SU-DHL-6 (cell line): ENCODE data around the gene CYTL1.
"Not testable (repeated sequence)": the region's sequence is repeated elsewhere in the genome, so short reads cannot be mapped to it uniquely, and the experiment has no call there.

ENCODE experiments used
- H2AFZ ChIP-seq: fragments of 200-600 bp; sonication (generic); 2 replicates; pipeline ENCODE4 v1.6.1; 2014; ENCODE audit warnings: low read depth, mild to moderate bottlenecking, moderate library complexity, mixed read lengths, antibody characterized with exemption, low read length; ENCODE audit not compliant: severe bottlenecking
- H3F3A ChIP-seq: fragments of 200-600 bp; shearing (Covaris generic); 2 replicates; pipeline ENCODE4 v1.6.0; 2016; ENCODE audit warnings: antibody characterized with exemption, mild to moderate bottlenecking; ENCODE audit not compliant: insufficient read depth
- H3K27ac ChIP-seq: fragments of 200-600 bp; sonication (generic); 2 replicates; pipeline ENCODE4 v1.5.1; 2016; ENCODE audit warnings: low read depth, mild to moderate bottlenecking, low read length, moderate library complexity, mixed read lengths
- H3K27me3 ChIP-seq: fragments of 200-600 bp; sonication (generic), shearing (Covaris generic); 2 replicates; pipeline ENCODE4 v1.6.0; 2014; ENCODE audit warnings: mild to moderate bottlenecking, low read length
- H3K36me3 ChIP-seq: fragments of 200-600 bp; sonication (generic); 2 replicates; pipeline ENCODE4 v1.6.1; 2014; ENCODE audit warnings: mild to moderate bottlenecking, low read length, mixed read lengths
- H3K4me2 ChIP-seq: fragments of 300-600, 200-600 bp; shearing (Covaris generic), sonication (generic); 2 replicates; pipeline ENCODE4 v1.6.0; 2014; ENCODE audit warnings: low read length, low read depth, mild to moderate bottlenecking; ENCODE audit not compliant: poor library complexity, severe bottlenecking
- H3K4me3 ChIP-seq: fragments of 200-600 bp; sonication (generic); 2 replicates; pipeline ENCODE4 v1.5.1; 2014; ENCODE audit warnings: antibody characterized with exemption, low read length, mild to moderate bottlenecking, mixed read lengths; ENCODE audit not compliant: insufficient read depth, poor library complexity, severe bottlenecking
- H3K79me2 ChIP-seq: fragments of 200-600 bp; sonication (generic); 2 replicates; pipeline ENCODE4 v1.6.1; 2014; ENCODE audit warnings: mild to moderate bottlenecking, low read length, moderate library complexity; ENCODE audit not compliant: insufficient read depth
- H3K9ac ChIP-seq: fragments of 200-600 bp; sonication (generic); 2 replicates; pipeline ENCODE4 v1.7.0; 2014; ENCODE audit warnings: mild to moderate bottlenecking, low read length
- H3K9me2 ChIP-seq: fragments of 200-600 bp; sonication (generic); replicated peaks from 2 replicates; pipeline ENCODE4 v1.6.1; 2014; ENCODE audit warnings: low read length; ENCODE audit not compliant: insufficient read depth
- H3K9me3 ChIP-seq: fragments of 200-600 bp; sonication (generic); 2 replicates; pipeline ENCODE4 v1.6.1; 2014; ENCODE audit warnings: low read length, mixed read lengths; ENCODE audit not compliant: insufficient read depth
- H4K20me1 ChIP-seq: fragments of 200-600 bp; sonication (generic); 2 replicates; pipeline ENCODE4 v1.6.1; 2014; ENCODE audit warnings: low read depth, mild to moderate bottlenecking, antibody characterized with exemption, low read length, moderate library complexity, mixed read lengths
- EZH2phosphoT487 ChIP-seq: fragments of 200-600 bp; sonication (generic), shearing (Covaris generic); conservative IDR thresholded peaks from 2 replicates; pipeline ENCODE4 v1.6.1; 2018; ENCODE audit warnings: mild to moderate bottlenecking, antibody characterized with exemption, low read length, moderate library complexity, mixed read lengths
- TF ChIP-seq, protein P1 (sequence below): fragments of 200-600 bp; sonication (generic); IDR thresholded peaks from one replicate; pipeline ENCODE4 v1.5.1; 2017; ENCODE audit warnings: antibody characterized with exemption, mild to moderate bottlenecking, low read length, moderate library complexity; ENCODE audit not compliant: insufficient read depth, poor library complexity, severe bottlenecking

The CYTL1 gene

DNA sequence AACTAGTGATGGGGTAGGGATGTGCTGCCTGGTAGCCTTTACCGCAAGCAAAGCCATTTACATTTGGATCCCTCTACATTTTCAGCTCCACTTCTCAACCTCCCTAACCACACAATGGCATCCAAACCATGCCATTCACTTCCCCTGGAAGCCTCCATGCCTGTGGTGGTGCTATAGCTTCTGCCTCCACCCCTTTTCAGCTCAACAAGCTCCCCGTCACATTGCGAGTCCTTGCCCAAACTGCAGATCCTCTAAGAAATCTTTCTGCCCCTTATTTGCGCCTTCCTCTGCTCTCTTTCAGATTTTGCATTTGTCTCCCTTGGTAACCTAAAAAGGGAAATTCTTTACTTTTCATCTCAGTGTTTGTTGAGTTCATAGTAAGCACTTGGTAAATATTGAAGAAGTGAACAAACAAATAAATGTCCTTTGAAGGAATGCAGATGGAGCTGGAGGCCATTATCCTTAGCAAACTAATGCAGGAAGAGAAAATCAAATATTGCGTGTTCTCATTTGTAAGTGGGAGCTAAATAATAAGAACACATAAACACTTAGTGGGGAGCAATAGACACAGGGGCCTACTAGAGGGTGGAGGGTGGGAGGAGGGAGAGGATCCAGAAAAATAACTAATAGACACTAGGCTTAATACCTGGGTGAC lies 6.9 kb downstream of the CYTL1 start:
- no peaks in the 10 kb centered on the region for H3F3A ChIP-seq
- H3K4me2 ChIP-seq: no peak overlapping the region
- no peak overlapping the region for H3K9ac ChIP-seq
- H3K9me2 ChIP-seq: no peaks in the 10 kb centered on the region
- H3K27me3 ChIP-seq: no peaks in the 10 kb centered on the region
- no peaks in the 10 kb centered on the region for H3K36me3 ChIP-seq
- no peak overlapping the region for H3K27ac ChIP-seq
- no peaks in the 10 kb centered on the region for H4K20me1 ChIP-seq
- no peaks in the 10 kb centered on the region for H3K79me2 ChIP-seq
- no peak overlapping the region for H3K4me3 ChIP-seq
- H3K9me3 ChIP-seq: no peaks in the 10 kb centered on the region
- H2AFZ ChIP-seq: no peak overlapping the region
- TF ChIP-seq EZH2phosphoT487: no peak
- TF ChIP-seq, protein P1, sequence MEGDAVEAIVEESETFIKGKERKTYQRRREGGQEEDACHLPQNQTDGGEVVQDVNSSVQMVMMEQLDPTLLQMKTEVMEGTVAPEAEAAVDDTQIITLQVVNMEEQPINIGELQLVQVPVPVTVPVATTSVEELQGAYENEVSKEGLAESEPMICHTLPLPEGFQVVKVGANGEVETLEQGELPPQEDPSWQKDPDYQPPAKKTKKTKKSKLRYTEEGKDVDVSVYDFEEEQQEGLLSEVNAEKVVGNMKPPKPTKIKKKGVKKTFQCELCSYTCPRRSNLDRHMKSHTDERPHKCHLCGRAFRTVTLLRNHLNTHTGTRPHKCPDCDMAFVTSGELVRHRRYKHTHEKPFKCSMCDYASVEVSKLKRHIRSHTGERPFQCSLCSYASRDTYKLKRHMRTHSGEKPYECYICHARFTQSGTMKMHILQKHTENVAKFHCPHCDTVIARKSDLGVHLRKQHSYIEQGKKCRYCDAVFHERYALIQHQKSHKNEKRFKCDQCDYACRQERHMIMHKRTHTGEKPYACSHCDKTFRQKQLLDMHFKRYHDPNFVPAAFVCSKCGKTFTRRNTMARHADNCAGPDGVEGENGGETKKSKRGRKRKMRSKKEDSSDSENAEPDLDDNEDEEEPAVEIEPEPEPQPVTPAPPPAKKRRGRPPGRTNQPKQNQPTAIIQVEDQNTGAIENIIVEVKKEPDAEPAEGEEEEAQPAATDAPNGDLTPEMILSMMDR: no peak

DNA sequence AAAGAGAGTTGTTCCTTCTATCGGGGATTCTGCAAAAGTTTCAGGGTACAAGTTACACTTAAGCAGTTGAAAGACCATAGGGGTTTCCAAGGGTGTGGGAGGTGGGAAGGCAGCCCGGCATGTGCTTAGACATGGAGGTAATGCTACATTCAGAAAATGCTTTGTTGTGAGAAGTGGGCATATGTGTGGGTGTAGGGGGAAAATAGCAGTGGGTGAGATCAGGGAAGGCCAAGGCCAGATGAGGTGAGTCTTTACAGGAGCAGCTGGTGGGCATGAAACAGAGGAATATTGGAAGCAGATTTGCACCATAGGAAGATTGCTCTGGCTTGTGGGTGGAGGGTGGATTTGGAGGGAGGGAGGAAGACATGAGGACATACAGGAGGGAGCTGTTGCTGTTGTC lies 8.3 kb downstream of the CYTL1 start:
- H3K9me3 ChIP-seq: no peaks in the 10 kb centered on the region
- H3K27me3 ChIP-seq: no peaks in the 10 kb centered on the region
- TF ChIP-seq EZH2phosphoT487: no peak
- TF ChIP-seq, protein P1: no peak
- H3K4me3 ChIP-seq: no peak overlapping the region
- H4K20me1 ChIP-seq: no peaks in the 10 kb centered on the region
- H3K79me2 ChIP-seq: no peaks in the 10 kb centered on the region
- no peak overlapping the region for H2AFZ ChIP-seq
- H3K27ac ChIP-seq: no peak overlapping the region
- no peak overlapping the region for H3K4me2 ChIP-seq
- no peaks in the 10 kb centered on the region for H3K36me3 ChIP-seq
- no peaks in the 10 kb centered on the region for H3K9me2 ChIP-seq
- no peaks in the 10 kb centered on the region for H3F3A ChIP-seq
- no peak overlapping the region for H3K9ac ChIP-seq

DNA sequence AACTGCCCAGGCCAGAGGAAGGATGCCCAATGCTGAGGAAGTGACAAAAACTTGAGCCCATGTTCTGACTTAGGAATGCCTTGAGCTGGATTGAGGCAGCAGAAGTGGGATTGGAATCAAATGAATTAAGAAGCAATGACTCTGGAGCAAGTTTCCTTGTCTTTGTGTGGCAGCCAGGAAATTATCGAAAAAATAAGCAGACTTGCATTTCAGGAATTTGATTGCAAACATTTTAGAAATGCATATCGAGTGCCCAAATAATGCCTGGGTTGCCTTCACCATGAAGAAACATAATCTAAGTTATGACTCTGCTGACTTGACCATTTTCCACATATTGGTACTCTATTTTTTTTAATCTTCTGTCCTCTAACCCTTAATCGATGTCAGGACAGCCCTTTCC lies 9.5 kb downstream of the CYTL1 start:
- Histone ChIP-seq H4K20me1 (no peaks in the 10 kb centered on the region), H3K27me3 (no peaks in the 10 kb centered on the region), H3K36me3 (no peaks in the 10 kb centered on the region), H3K27ac (no peak overlapping the region), H3K9ac (no peak overlapping the region), H3F3A (no peaks in the 10 kb centered on the region), H3K79me2 (no peaks in the 10 kb centered on the region), H3K9me2 (no peaks in the 10 kb centered on the region), H2AFZ (no peak overlapping the region), H3K4me3 (no peak overlapping the region), H3K4me2 (no peak overlapping the region), H3K9me3 (no peaks in the 10 kb centered on the region)
- TF ChIP-seq, protein P1: no peak
- TF ChIP-seq EZH2phosphoT487: no peak

DNA sequence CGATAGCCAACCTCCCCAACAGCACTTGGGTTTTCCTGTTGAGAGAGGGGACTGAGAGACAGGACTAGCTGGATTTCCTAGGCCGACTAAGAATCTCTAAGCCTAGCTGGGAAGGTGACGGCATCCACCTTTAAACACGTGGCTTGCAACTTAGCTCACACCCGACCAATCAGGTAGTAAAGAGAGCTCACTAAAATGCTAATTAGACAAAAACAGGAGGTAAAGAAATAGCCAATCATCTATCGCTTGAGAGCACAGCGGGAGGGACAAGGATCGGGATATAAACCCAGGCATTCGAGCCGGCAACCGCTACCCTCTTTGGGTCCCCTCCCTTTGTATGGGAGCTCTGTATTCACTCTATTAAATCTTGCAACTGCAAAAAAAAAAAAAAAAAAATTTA lies 12.3 kb downstream of the CYTL1 start:
- H3K4me3 ChIP-seq, H3K79me2 ChIP-seq, H3K9me2 ChIP-seq, H3F3A ChIP-seq, H3K36me3 ChIP-seq, H4K20me1 ChIP-seq, H3K9me3 ChIP-seq, H3K9ac ChIP-seq, H2AFZ ChIP-seq, H3K27ac ChIP-seq, H3K27me3 ChIP-seq, H3K4me2 ChIP-seq: not testable (repeated sequence)
